Measurements from ENCODE around the gene CCDC180.

DNA sequence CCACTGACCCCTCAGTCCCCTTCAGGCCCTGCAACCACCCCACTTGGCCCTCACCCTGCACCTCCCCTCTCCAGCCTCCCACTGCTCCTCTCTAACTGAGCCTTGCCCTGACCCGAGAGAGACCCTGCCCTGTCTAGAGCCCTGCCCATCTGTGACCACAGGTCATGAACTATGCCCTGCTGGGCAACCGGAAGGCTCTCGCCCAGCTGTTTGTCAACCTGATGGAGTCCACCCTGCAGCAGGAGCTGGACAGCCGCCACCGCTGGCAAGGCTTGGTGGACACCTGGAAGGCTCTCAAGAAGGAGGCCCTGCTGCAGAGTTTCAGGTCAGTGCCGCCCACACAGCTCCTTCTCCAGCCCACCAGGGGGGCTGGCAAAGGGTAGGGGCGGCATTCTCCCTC, 9.4 kb downstream of the CCDC180 start:
- no peak for TF ChIP-seq POLR2A (IDR thresholded peaks at IDR 0.05)
- TF ChIP-seq, protein P1, sequence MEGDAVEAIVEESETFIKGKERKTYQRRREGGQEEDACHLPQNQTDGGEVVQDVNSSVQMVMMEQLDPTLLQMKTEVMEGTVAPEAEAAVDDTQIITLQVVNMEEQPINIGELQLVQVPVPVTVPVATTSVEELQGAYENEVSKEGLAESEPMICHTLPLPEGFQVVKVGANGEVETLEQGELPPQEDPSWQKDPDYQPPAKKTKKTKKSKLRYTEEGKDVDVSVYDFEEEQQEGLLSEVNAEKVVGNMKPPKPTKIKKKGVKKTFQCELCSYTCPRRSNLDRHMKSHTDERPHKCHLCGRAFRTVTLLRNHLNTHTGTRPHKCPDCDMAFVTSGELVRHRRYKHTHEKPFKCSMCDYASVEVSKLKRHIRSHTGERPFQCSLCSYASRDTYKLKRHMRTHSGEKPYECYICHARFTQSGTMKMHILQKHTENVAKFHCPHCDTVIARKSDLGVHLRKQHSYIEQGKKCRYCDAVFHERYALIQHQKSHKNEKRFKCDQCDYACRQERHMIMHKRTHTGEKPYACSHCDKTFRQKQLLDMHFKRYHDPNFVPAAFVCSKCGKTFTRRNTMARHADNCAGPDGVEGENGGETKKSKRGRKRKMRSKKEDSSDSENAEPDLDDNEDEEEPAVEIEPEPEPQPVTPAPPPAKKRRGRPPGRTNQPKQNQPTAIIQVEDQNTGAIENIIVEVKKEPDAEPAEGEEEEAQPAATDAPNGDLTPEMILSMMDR (IDR thresholded peaks at IDR 0.05) = no peak
